Nucleus accumbens (tissue), 56 donors: ENCODE results near the gene PLPP1.

Experiments
- DNase-seq, 56 donors: peaks; one replicate each; lab custom pipeline; 2025; lab: John Stamatoyannopoulos, UW

PLPP1 gene

GRCh38 chr5:55415071-55415470 is 119.7 kb downstream of the PLPP1 start:
- no peak for DNase-seq

GRCh38 chr5:55413644-55414043 is 121.1 kb downstream of the PLPP1 start:
- DNase-seq = no peak

GRCh38 chr5:55411876-55412275 is 122.9 kb downstream of the PLPP1 start:
- DNase-seq = no peak

GRCh38 chr5:55410845-55411244 is 123.9 kb downstream of the PLPP1 start:
- DNase-seq = no peak

GRCh38 chr5:55409775-55410174 is 125.0 kb downstream of the PLPP1 start:
- DNase-seq = no peak

GRCh38 chr5:55407984-55408383 is 126.8 kb downstream of the PLPP1 start:
- no peak for DNase-seq

- peak in 17 of 56 donors; percentile 2 to 59 (median 14) for DNase-seq
Observed at GRCh38 chr5:55407059-55407684, 127.6 kb downstream of the PLPP1 start.

GRCh38 chr5:55406292-55406691 is 128.5 kb downstream of the PLPP1 start:
- no peak for DNase-seq

- DNase-seq = no peak
Observed at GRCh38 chr5:55402199-55402598, 132.6 kb downstream of the PLPP1 start.

- DNase-seq = no peak
Observed at GRCh38 chr5:55393501-55394175, 141.1 kb downstream of the PLPP1 start.

- DNase-seq = no peak
Observed at GRCh38 chr5:55392669-55393068, 142.1 kb downstream of the PLPP1 start.

GRCh38 chr5:55391707-55392106 is 143.1 kb downstream of the PLPP1 start:
- DNase-seq = no peak

GRCh38 chr5:55387865-55388264 is 146.9 kb downstream of the PLPP1 start:
- DNase-seq = no peak

- DNase-seq = no peak
Observed at GRCh38 chr5:55386356-55386755, 148.4 kb downstream of the PLPP1 start.

GRCh38 chr5:55385846-55386245 is 148.9 kb downstream of the PLPP1 start:
- DNase-seq = no peak

GRCh38 chr5:55385227-55385626 is 149.5 kb downstream of the PLPP1 start:
- no peak for DNase-seq

GRCh38 chr5:55384072-55384471 is 150.7 kb downstream of the PLPP1 start:
- DNase-seq = no peak

- no peak for DNase-seq
Observed at GRCh38 chr5:55383254-55383653, 151.5 kb downstream of the PLPP1 start.

- DNase-seq = no peak
Observed at GRCh38 chr5:55377810-55378209, 157.0 kb downstream of the PLPP1 start.
